Measurements from ENCODE around the gene DNAJC5G.
"Not testable (repeated sequence)": the region's sequence is repeated elsewhere in the genome, so short reads cannot be mapped to it uniquely, and the experiment has no call there.

Gene DNAJC5G

GRCh38 chr2:27309651-27310050, 34.4 kb downstream of the DNAJC5G start:
- DNase-seq (ENCODE audit: low spot score): no peak

GRCh38 chr2:27312152-27312551, 36.9 kb downstream of the DNAJC5G start:
- DNase-seq (ENCODE audit: low spot score): no peak

DNA sequence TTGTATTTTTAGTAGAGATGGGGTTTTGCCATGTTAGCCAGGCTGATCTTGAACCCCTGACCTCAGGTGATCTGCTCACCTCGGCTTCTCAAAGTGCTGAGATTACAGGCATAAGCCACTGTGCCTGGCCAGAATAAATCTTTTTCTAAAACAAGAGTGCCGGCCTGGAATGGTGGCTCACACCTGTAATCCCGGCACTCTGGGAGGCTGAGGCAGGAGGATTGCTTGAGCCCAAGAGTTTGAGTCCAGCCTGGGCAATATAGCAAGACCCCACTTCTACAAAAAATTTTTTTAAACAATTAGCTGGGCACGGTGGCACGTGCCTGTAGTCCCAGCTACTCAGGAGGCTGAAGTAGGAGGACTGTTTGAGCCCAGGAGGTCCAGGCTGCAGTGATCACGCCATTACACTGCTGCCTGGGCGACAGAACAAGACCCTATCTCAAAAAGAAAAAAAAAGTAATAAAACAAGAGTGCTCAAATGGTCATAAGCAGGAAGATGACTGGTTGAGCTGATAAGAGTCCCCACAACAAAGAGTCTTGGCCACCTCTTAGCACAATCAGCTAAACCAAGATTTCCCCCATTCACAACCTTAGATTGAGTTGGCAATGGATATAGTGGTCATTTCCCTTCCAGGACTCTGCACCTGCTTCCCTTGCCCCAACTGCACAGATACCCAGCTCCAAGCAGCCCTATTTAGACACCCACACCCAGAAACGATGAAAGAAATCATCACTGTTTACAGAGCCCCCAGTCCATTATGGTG, 38.8 kb downstream of the DNAJC5G start:
- DNase-seq (ENCODE audit: low spot score): no peak

- no peak for DNase-seq (ENCODE audit: low spot score)
Observed at GRCh38 chr2:27314709-27315108, 39.5 kb downstream of the DNAJC5G start.

GRCh38 chr2:27315122-27315521, 39.9 kb downstream of the DNAJC5G start:
- DNase-seq (ENCODE audit: low spot score): no peak

DNA sequence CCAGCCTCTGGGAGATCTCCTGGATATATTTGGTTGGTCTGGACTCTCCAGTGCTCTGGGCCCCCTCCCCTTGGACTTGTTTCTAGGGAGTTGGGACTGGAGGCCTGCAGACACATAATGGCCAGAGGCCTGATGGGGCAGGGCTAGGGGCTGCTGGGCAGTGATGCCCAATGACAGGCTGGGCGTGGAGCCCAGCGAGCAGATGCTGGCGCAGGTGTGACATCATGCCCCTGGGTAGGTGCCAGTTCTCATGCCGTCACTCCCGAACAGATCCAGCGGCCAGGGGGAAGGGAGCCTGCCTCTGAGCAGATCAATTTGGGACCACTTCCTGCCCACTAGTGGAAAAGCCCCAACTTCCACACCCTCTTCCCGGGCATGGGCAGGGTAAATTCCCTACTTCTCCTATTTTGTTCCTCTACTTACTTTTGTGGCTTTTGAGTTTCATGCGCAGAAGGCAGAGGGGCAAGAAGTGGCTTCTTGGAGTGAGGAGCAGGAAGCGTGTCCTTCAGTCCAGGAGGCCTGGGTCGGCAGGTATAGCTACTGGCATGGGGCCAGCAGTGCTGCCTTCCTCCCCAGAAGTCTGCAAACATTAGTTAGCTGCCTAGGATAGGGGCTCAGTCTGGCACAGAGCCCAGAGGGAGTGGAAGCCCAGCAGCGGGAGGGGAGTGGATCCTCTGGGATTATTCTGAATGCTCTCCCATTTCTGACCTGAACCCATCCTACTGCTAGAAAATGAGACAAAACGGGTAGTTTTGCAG, 41.6 kb downstream of the DNAJC5G start:
- DNase-seq (ENCODE audit: low spot score): no peak

DNA sequence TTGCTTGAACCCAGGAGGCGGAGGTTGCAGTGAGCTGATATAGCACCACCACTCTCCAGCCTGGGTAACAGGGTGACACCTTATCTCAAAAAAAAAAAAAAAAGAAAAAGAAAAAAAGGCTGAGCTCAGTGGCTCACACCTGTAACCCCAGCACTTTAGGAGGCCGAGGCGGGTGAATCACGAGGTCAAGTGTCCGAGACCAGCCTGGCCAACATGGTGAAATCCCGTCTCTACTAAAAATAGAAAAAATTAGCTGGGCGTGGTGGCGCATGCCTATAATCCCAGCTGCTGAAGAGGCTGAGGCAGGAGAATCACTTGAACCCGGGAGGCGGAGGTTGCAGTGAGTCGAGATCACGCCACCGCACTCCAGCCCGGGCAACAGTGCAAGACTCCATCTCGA, 44.6 kb downstream of the DNAJC5G start:
- not testable (repeated sequence) for DNase-seq (ENCODE audit: low spot score)

- DNase-seq (ENCODE audit: low spot score): peak; percentile 94
Observed at GRCh38 chr2:27320958-27321543, 45.8 kb downstream of the DNAJC5G start.

GRCh38 chr2:27322301-27322765, 47.1 kb downstream of the DNAJC5G start:
- peak; percentile 29 for DNase-seq (ENCODE audit: low spot score)

- DNase-seq (ENCODE audit: low spot score): peak; percentile 97
Observed at GRCh38 chr2:27322766-27323595, 47.7 kb downstream of the DNAJC5G start, which contains the start of gene MPV17. Gene MPV17 (minus strand): TSS chr2:27323097. CDS start chr2:27322517, 580 bp downstream.

- DNase-seq (ENCODE audit: low spot score): no peak
Observed at GRCh38 chr2:27323596-27324285, 48.5 kb downstream of the DNAJC5G start.

- DNase-seq (ENCODE audit: low spot score): no peak
Observed at GRCh38 chr2:27324720-27325119, 49.5 kb downstream of the DNAJC5G start.

Data from GM03348 (cell line).